Lower lobe of right lung (tissue), 2 donors: ENCODE results near the gene OR7G1. TPM values are rescaled to one million over a fixed set of nuclear protein-coding genes. Genes with fewer than 3 reads are reported as not detected.

Experiments
- ATAC-seq, 2 donors: fragments of 200-7000 bp; cut with Tn5 transposase; one replicate each; pipeline ENCODE4 v1.9.1; 2020 to 2022; ENCODE audit warnings: mild to moderate bottlenecking in 2 of 2, moderate library complexity in 2 of 2
- DNase-seq: peaks from one replicate; pipeline ENCODE4 v3.0.0-alpha.2; 2020
- H3K27ac ChIP-seq: fragments of 200-600 bp; one replicate; pipeline ENCODE4 v1.8.0; 2022
- H3K27me3 ChIP-seq: fragments of 200-600 bp; one replicate; pipeline ENCODE4 v1.8.0; 2022; ENCODE audit warnings: low read depth
- H3K36me3 ChIP-seq: fragments of 200-600 bp; one replicate; pipeline ENCODE4 v1.8.0; 2022; ENCODE audit warnings: mild to moderate bottlenecking
- H3K4me1 ChIP-seq: fragments of 200-600 bp; one replicate; pipeline ENCODE4 v1.8.0; 2022
- H3K4me3 ChIP-seq: fragments of 200-600 bp; one replicate; pipeline ENCODE4 v1.8.0; 2022; ENCODE audit warnings: mild to moderate bottlenecking
- H3K9me3 ChIP-seq: fragments of 200-600 bp; one replicate; pipeline ENCODE4 v1.8.0; 2022
- CTCF ChIP-seq: fragments of 200-600 bp; IDR thresholded peaks from one replicate; pipeline ENCODE4 v1.8.0; 2022; ENCODE audit warnings: antibody characterized with exemption, mild to moderate bottlenecking
- intact Hi-C: fragments of 100-400 bp; cut with DNase I; formaldehyde crosslinking; loops from one replicate; pipeline ENCODE4 v1.11.0; 2022
- total RNA-seq: library from RNA; stranded (reverse); fragmentation: NEBNext Ultra II Directional; extraction: Animal tissue kit (Norgen Biotek cat#: 25700); gene quantifications from one replicate; pipeline ENCODE4 v1.2.1, GENCODE V29; 2021
- donor health status: DM: no; HTN: yes; CAD: no; lungs with severe emphysema.

OR7G1 gene
- total RNA-seq, 1 donor from 2014 or later = not detected

GRCh38 chr19:9155591-9155990 lies 40.0 kb upstream of the OR7G1 start:
- H3K4me3 ChIP-seq = no peak overlapping the region
- TF ChIP-seq CTCF = no peak
- intact Hi-C loops = no loop called here
- no peak overlapping the region for H3K27ac ChIP-seq
- DNase-seq = no peak
- peaks cover 58% of the 10 kb centered on the region for H3K36me3 ChIP-seq
- peaks cover 50% of the 10 kb centered on the region for H3K9me3 ChIP-seq
- no peak for ATAC-seq
- H3K4me1 ChIP-seq = no peaks in the 10 kb centered on the region
- H3K27me3 ChIP-seq = no peaks in the 10 kb centered on the region

- no peak for ATAC-seq
- H3K36me3 ChIP-seq = peaks cover 22% of the 10 kb centered on the region
Measured at GRCh38 chr19:9151367-9151766, 35.8 kb upstream of the OR7G1 start.

GRCh38 chr19:9150650-9151049 lies 35.1 kb upstream of the OR7G1 start:
- Histone ChIP-seq H3K27me3 (no peaks in the 10 kb centered on the region), H3K27ac (no peak overlapping the region), H3K4me1 (no peaks in the 10 kb centered on the region), H3K36me3 (peaks cover 15% of the 10 kb centered on the region), H3K9me3 (peaks cover 42% of the 10 kb centered on the region), H3K4me3 (no peak overlapping the region)
- no peak for TF ChIP-seq CTCF
- no peak for DNase-seq
- ATAC-seq = no peak
- intact Hi-C loops = no loop called here

More at GRCh38 chr19:9151367-9151766, 35.8 kb upstream of the OR7G1 start:
- intact Hi-C loops = no loop called here
- H3K4me3 ChIP-seq = no peak overlapping the region
- peaks cover 35% of the 10 kb centered on the region for H3K9me3 ChIP-seq
- DNase-seq = no peak
- TF ChIP-seq CTCF = no peak
- H3K27me3 ChIP-seq = no peaks in the 10 kb centered on the region
- H3K27ac ChIP-seq = no peak overlapping the region
- H3K4me1 ChIP-seq = no peaks in the 10 kb centered on the region

- peaks cover 43% of the 10 kb centered on the region for H3K9me3 ChIP-seq
- no peak for ATAC-seq
- no peaks in the 10 kb centered on the region for H3K4me1 ChIP-seq
- no peak for DNase-seq
- TF ChIP-seq CTCF = no peak
- H3K27me3 ChIP-seq = no peaks in the 10 kb centered on the region
- peaks cover 14% of the 10 kb centered on the region for H3K36me3 ChIP-seq
- no peak overlapping the region for H3K4me3 ChIP-seq
- H3K27ac ChIP-seq = no peak overlapping the region
- intact Hi-C loops = no loop called here
Measured at GRCh38 chr19:9149997-9150396, 34.4 kb upstream of the OR7G1 start.

- Histone ChIP-seq H3K27ac (no peak overlapping the region), H3K4me1 (no peaks in the 10 kb centered on the region), H3K4me3 (no peak overlapping the region), H3K36me3 (peaks cover 14% of the 10 kb centered on the region), H3K9me3 (peaks cover 43% of the 10 kb centered on the region), H3K27me3 (no peaks in the 10 kb centered on the region)
- intact Hi-C loops = no loop called here
- DNase-seq (no peak), ATAC-seq (no peak)
- no peak for TF ChIP-seq CTCF
Measured at GRCh38 chr19:9148697-9149096, 33.1 kb upstream of the OR7G1 start.

- H3K27ac ChIP-seq = no peak overlapping the region
- no peaks in the 10 kb centered on the region for H3K27me3 ChIP-seq
- H3K4me3 ChIP-seq = no peak overlapping the region
- DNase-seq = no peak
- intact Hi-C loops = no loop called here
- peaks cover 6% of the 10 kb centered on the region for H3K36me3 ChIP-seq
- H3K4me1 ChIP-seq = peaks cover 5% of the 10 kb centered on the region
- TF ChIP-seq CTCF = no peak
- peaks cover 24% of the 10 kb centered on the region for H3K9me3 ChIP-seq
- ATAC-seq = no peak
Measured at GRCh38 chr19:9146882-9147281, 31.3 kb upstream of the OR7G1 start.
